Body of pancreas (tissue), 4 donors: ENCODE results near the gene COL3A1.

Experiments used
- POLR2A ChIP-seq, 3 donors: fragments of 450-650 bp; IDR thresholded peaks; one replicate each; pipeline ENCODE4 v1.6.1; 2016; ENCODE audit warnings: antibody characterized with exemption in 3 of 3, mild to moderate bottlenecking in 2 of 3
- TF ChIP-seq, protein P1 (sequence below), 7 experiments: fragments of 450-650 bp in 4 of 7; fragments of 200-600 bp in 3 of 7; sonication (generic) in 3 of 7; IDR thresholded peaks; one replicate each; pipeline ENCODE4 v1.5.1; 2016 to 2019; ENCODE audit warnings: antibody characterized with exemption in 7 of 7

DNA sequence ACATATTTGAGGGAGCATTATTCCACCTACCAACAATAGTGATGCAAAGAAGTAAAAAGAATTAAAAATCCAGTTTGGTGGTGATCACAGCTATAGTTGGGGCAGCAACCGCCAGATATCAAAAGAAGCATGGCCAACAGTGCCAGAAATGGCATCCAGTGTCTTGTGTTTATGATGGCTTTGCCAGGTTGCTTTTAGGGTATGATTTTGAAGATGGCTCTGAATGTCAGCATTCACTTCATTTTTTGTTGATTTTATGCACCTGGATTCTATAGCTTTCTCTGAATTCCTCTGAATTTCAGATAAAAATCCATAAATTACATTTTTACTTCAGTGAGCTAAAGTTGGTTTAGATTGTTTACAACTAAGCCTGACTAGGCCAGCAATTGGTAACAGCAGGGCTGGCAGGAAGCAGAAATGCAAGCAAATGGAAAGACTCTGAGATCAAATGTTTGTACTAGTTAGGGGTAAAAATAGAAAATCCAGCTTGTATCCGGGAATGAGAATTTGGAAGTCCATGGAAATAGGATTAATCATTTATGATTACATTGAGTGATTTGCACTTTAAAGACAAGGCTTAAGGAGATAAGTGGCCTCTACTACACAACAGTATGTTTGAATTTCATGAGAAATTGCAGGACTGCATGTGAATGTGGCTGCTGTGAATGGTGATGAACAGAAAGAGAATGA, 40.4 kb downstream of the COL3A1 start:
- TF ChIP-seq, protein P1, sequence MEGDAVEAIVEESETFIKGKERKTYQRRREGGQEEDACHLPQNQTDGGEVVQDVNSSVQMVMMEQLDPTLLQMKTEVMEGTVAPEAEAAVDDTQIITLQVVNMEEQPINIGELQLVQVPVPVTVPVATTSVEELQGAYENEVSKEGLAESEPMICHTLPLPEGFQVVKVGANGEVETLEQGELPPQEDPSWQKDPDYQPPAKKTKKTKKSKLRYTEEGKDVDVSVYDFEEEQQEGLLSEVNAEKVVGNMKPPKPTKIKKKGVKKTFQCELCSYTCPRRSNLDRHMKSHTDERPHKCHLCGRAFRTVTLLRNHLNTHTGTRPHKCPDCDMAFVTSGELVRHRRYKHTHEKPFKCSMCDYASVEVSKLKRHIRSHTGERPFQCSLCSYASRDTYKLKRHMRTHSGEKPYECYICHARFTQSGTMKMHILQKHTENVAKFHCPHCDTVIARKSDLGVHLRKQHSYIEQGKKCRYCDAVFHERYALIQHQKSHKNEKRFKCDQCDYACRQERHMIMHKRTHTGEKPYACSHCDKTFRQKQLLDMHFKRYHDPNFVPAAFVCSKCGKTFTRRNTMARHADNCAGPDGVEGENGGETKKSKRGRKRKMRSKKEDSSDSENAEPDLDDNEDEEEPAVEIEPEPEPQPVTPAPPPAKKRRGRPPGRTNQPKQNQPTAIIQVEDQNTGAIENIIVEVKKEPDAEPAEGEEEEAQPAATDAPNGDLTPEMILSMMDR (IDR thresholded peaks at IDR 0.05) = no peak
- no peak for TF ChIP-seq POLR2A (IDR thresholded peaks at IDR 0.05)
